GM12865 (cell line): Measurements from ENCODE around the gene TMEM116.

Experiments used
- DNase-seq: peaks from one replicate; pipeline ENCODE4 v3.0.0; 2010; ENCODE audit warnings: low read depth
- H3K4me3 ChIP-seq: 2 replicates; pipeline ENCODE4 v1.5.1; 2011; ENCODE audit warnings: mild to moderate bottlenecking, low read depth, low read length, control low read depth
- TF ChIP-seq, protein P1 (sequence below): IDR thresholded peaks from 2 replicates; pipeline ENCODE4 v1.5.1; 2011; ENCODE audit warnings: low read length, control low read depth, low read depth, inconsistent platforms; ENCODE audit not compliant: insufficient read depth; ENCODE audit errors: missing control alignments

TMEM116 gene

DNA sequence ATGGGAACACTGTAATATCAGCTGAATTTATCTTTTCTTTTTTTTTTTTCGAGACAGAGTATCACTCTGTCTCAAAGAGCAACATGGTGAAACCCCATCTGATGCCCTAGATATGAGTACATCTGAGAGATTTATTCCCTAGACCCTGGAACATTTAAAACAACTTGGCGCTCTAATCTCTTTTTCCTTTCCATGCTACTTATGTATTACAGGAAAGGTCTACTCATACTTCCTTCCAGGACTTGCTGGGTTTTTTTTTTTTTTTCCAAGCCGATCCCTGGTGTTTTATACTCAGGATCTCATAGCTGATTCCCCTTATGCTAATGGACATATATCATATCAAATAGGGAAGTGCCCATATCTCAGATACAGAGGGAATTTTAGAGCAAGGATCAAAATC is 87.8 kb downstream of the TMEM116 start:
- no peak for DNase-seq
- no peak overlapping the region for H3K4me3 ChIP-seq
- TF ChIP-seq, protein P1, sequence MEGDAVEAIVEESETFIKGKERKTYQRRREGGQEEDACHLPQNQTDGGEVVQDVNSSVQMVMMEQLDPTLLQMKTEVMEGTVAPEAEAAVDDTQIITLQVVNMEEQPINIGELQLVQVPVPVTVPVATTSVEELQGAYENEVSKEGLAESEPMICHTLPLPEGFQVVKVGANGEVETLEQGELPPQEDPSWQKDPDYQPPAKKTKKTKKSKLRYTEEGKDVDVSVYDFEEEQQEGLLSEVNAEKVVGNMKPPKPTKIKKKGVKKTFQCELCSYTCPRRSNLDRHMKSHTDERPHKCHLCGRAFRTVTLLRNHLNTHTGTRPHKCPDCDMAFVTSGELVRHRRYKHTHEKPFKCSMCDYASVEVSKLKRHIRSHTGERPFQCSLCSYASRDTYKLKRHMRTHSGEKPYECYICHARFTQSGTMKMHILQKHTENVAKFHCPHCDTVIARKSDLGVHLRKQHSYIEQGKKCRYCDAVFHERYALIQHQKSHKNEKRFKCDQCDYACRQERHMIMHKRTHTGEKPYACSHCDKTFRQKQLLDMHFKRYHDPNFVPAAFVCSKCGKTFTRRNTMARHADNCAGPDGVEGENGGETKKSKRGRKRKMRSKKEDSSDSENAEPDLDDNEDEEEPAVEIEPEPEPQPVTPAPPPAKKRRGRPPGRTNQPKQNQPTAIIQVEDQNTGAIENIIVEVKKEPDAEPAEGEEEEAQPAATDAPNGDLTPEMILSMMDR = no peak

DNA sequence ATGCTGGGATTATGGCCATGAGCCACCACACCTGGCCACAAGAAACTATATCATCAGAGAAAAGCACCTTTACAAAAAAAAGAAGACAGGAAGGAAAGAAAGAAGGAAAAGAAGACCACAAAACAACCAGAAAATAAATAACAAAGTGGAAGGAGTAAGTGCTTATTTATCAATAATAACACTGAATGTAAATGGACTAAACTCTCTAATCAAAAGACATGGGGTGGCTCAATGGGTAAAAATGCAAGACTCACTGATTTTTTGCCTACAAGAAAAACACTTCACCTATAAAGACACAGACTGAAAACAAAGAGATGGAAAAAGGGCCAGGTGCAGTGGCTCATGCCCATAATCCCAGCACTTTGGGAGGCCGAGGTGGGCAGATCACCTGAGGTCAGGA is 105.2 kb downstream of the TMEM116 start:
- DNase-seq = no peak
- H3K4me3 ChIP-seq = no peak overlapping the region
- TF ChIP-seq, protein P1 = no peak

DNA sequence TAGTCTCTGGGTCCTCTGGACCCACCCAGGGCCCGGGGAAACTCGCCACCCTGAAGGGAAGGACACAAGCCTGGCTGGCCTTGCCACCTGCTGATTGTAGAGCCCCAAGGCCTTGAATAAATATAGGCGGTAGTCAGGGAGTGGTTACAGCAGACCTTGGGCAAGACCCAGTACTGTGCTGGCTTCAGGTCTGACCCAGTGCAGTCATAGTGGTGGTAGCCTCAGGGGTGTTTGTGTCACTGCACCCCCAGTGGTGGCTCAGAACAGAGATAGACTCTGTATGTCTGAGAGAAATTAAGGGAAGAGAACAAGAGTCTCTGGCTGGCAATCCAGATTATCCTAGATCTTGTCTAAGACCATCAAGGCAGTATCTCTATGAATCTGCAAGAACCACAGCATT is 107.5 kb downstream of the TMEM116 start:
- TF ChIP-seq, protein P1 = no peak
- DNase-seq = no peak
- H3K4me3 ChIP-seq = no peak overlapping the region

DNA sequence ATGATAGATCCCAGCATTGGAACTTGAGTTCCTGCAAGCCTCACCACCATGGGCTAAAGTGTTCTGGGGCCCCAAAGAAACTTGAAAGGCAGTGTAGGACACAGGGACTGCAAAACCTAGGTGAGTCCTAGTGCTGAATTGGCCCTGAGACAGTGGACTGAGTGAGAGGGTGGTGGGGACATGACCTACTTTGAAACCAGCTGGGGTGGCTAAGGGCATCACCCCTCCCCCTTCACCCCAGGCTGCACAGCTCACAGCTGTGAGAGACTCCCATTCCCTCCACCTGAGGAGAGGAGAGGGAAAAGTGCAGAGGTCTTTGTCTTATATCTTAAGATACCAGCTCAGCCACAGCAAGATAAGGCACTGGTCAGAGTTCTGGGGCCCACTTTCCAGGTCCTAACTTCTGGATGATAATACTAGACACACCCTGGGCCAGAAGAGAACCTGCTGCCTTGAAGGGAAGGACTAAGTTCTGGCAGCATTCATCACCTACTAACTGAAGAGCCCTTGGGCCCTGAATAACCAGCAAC is 108.5 kb downstream of the TMEM116 start:
- H3K4me3 ChIP-seq = no peak overlapping the region
- no peak for DNase-seq
- TF ChIP-seq, protein P1 = no peak

DNA sequence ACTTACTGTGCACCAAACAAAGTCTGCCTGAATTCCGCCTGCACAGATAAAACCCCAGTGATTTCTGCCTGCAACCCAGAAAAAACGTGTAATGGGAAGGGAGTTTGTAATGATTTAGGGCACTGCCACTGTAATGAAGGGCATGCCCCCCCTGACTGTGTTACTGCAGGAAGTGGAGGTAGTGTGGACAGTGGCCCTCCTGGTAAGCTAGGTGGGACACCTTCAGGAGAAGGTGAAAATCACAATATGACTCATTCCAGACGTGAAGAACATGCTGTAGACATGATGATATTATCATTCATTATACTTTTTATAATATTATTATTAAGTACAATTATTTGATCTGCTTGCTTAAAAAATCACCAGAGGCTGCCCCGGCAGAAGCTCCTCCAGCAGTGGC is 111.8 kb downstream of the TMEM116 start:
- DNase-seq = no peak
- H3K4me3 ChIP-seq = no peak overlapping the region
- TF ChIP-seq, protein P1 = no peak

DNA sequence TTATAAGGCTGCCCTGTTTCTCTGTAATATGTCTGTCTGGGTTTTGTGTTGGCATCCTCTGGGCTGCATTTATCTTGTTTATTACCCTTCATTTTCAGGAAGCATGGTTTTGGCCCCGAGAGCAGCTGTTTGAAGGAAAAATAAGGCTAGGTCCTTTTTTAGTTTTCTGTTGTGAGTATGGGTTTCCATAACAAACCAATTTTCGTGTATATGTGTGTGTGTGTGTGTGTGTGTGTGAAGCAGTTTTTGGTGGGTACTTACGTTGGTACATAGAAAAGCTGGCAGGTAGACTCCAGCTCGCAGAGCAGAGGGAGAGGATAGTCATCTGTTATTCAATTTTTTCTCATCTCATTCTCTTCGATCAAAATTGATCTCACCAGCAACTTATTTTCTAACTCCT is 118.4 kb downstream of the TMEM116 start:
- DNase-seq = no peak
- TF ChIP-seq, protein P1 = no peak
- H3K4me3 ChIP-seq = no peak overlapping the region

DNA sequence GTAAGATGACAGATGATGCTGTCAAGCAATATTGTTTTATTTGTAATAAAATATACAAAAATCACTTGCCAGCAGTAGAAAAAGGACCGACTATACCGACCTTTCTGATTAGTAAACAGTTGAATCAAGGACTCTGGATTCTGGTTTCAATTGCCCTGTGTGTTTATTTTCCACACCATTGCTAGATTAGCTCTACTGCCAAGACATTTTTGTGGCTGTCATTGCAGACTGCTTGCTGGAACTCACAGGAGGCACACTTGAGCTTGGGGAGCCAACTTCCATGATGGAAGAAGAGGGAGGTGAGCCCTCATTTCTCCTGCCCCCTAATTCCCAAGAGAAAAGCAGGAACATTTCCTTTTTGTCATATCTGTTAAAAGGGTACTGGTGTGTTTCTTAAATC is 119.7 kb downstream of the TMEM116 start:
- H3K4me3 ChIP-seq = no peak overlapping the region
- TF ChIP-seq, protein P1 = no peak

More for the DNA sequence above, 119.7 kb downstream of the TMEM116 start:
- no peak for DNase-seq
